ENCODE results near the gene MERTK.

DNA sequence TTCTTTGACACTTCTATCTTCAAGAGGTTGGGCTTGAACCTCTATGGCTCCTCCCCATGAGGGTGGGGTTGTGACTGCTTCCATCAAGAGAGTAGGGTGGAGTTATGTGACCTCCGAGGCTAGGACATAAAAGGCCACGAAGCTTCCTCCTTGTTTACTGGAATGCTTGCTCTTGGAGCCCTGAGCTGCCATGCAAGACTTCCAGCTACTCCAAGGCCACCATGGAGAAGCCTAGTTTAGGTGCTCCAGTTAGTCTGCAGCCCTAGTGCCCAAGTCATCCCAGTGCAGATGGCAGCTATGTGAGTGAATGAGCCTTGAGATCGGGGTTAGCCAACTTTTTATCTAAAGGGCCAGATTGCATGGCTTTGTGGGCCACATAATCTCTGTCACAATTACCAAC lies 2.4 kb upstream of the MERTK start:
- TF ChIP-seq, protein P1, sequence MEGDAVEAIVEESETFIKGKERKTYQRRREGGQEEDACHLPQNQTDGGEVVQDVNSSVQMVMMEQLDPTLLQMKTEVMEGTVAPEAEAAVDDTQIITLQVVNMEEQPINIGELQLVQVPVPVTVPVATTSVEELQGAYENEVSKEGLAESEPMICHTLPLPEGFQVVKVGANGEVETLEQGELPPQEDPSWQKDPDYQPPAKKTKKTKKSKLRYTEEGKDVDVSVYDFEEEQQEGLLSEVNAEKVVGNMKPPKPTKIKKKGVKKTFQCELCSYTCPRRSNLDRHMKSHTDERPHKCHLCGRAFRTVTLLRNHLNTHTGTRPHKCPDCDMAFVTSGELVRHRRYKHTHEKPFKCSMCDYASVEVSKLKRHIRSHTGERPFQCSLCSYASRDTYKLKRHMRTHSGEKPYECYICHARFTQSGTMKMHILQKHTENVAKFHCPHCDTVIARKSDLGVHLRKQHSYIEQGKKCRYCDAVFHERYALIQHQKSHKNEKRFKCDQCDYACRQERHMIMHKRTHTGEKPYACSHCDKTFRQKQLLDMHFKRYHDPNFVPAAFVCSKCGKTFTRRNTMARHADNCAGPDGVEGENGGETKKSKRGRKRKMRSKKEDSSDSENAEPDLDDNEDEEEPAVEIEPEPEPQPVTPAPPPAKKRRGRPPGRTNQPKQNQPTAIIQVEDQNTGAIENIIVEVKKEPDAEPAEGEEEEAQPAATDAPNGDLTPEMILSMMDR (IDR thresholded peaks at IDR 0.05), result no peak
- TF ChIP-seq POLR2AphosphoS5 (IDR thresholded peaks at IDR 0.05; ENCODE audit: low read depth, low read length) (no peak), SIN3A (IDR thresholded peaks at IDR 0.05; ENCODE audit: borderline replicate concordance, insufficient read depth, low read depth, low read length) (no peak), TCF7L2 (IDR thresholded peaks at IDR 0.05; ENCODE audit: low read depth, low read length) (no peak)
- TF ChIP-seq, protein P2, sequence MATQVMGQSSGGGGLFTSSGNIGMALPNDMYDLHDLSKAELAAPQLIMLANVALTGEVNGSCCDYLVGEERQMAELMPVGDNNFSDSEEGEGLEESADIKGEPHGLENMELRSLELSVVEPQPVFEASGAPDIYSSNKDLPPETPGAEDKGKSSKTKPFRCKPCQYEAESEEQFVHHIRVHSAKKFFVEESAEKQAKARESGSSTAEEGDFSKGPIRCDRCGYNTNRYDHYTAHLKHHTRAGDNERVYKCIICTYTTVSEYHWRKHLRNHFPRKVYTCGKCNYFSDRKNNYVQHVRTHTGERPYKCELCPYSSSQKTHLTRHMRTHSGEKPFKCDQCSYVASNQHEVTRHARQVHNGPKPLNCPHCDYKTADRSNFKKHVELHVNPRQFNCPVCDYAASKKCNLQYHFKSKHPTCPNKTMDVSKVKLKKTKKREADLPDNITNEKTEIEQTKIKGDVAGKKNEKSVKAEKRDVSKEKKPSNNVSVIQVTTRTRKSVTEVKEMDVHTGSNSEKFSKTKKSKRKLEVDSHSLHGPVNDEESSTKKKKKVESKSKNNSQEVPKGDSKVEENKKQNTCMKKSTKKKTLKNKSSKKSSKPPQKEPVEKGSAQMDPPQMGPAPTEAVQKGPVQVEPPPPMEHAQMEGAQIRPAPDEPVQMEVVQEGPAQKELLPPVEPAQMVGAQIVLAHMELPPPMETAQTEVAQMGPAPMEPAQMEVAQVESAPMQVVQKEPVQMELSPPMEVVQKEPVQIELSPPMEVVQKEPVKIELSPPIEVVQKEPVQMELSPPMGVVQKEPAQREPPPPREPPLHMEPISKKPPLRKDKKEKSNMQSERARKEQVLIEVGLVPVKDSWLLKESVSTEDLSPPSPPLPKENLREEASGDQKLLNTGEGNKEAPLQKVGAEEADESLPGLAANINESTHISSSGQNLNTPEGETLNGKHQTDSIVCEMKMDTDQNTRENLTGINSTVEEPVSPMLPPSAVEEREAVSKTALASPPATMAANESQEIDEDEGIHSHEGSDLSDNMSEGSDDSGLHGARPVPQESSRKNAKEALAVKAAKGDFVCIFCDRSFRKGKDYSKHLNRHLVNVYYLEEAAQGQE (IDR thresholded peaks at IDR 0.05; ENCODE audit: insufficient read depth in 1 of 2, low read depth in 2 of 2, low read length in 1 of 2), result no peak
